H1 (cell line): ENCODE data around the gene ADAMTSL2. TPM values are rescaled to one million over a fixed set of nuclear protein-coding genes. Genes with fewer than 3 reads are reported as not detected.
A peak's percentile ranks its signal among the peaks of the same experiment; 100 is the strongest.

Experiments used
- CTCF ChIA-PET: fragments of 300-600 bp; sonication (Branson Sonifier 250); formaldehyde crosslinking; loops from one replicate; lab custom pipeline; 2021; ENCODE audit not compliant: partially characterized antibody; lab: Charles Lee
- POLR2A ChIA-PET: fragments of 300-600 bp; sonication (Branson Sonifier 250); formaldehyde crosslinking; loops from one replicate; lab custom pipeline; 2021; ENCODE audit warnings: inconsistent platforms; ENCODE audit not compliant: partially characterized antibody; lab: Charles Lee
- DNase-seq, 2 experiments: peaks; one replicate each; pipeline versions ENCODE4 v3.0.0 to v3.0.0-alpha.2; 2010 to 2022; ENCODE audit warnings: low spot score in 2 of 2, low read depth in 1 of 2, mixed read lengths in 1 of 2
- FAIRE-seq: peaks from 2 replicates; lab custom pipeline; 2011; peaks lifted over from hg19 to GRCh38; lab: Jason Lieb, UNC
- H2AFZ ChIP-seq: 2 replicates; pipeline ENCODE4 v1.8.1; 2012; ENCODE audit warnings: low read length, inconsistent platforms
- H2AK5ac ChIP-seq: 2 replicates; pipeline ENCODE4 v1.6.1; 2013; ENCODE audit warnings: low read depth, low read length
- H2BK120ac ChIP-seq: replicated peaks from 2 replicates; pipeline ENCODE3; 2013; ENCODE audit warnings: low read depth, low read length, inconsistent platforms
- H2BK12ac ChIP-seq: 2 replicates; pipeline ENCODE4 v1.6.1; 2013; ENCODE audit warnings: low read depth, low read length
- H2BK15ac ChIP-seq: 2 replicates; pipeline ENCODE4 v1.6.1; 2013; ENCODE audit warnings: low read length
- H2BK20ac ChIP-seq: 2 replicates; pipeline ENCODE4 v1.6.1; 2013; ENCODE audit warnings: low read length
- H2BK5ac ChIP-seq: 2 replicates; pipeline ENCODE4 v1.6.1; 2013; ENCODE audit warnings: low read depth, low read length
- H3K14ac ChIP-seq: 2 replicates; pipeline ENCODE4 v1.6.1; 2013; ENCODE audit warnings: inconsistent platforms; ENCODE audit not compliant: insufficient read length
- H3K18ac ChIP-seq: 2 replicates; pipeline ENCODE4 v1.6.1; 2013; ENCODE audit warnings: low read length; ENCODE audit errors: extremely low read depth
- H3K23ac ChIP-seq: 2 replicates; pipeline ENCODE4 v1.6.1; 2013; ENCODE audit warnings: inconsistent platforms; ENCODE audit not compliant: insufficient read length
- H3K23me2 ChIP-seq: 2 replicates; pipeline ENCODE4 v1.6.1; 2013; ENCODE audit warnings: low read depth, low read length
- H3K27ac ChIP-seq: 2 replicates; pipeline ENCODE4 v1.6.1; 2011; ENCODE audit warnings: low read depth, low read length, inconsistent platforms
- H3K27me3 ChIP-seq, 4 experiments: replicated peaks in 1 of 4; 1 replicate in 1 of 4; 2 replicates in 3 of 4; pipeline versions ENCODE4 v1.6.1 to v1.8.1; 2011 to 2013; ENCODE audit warnings: low read length in 3 of 4, mild to moderate bottlenecking in 3 of 4, inconsistent platforms in 2 of 4, mixed read lengths in 2 of 4, moderate library complexity in 1 of 4; ENCODE audit not compliant: control insufficient read depth in 3 of 4, insufficient read depth in 3 of 4; ENCODE audit errors: extremely low read depth in 1 of 4
- H3K36me3 ChIP-seq, 4 experiments: 2 replicates each; pipeline versions ENCODE4 v1.6.1 to v1.8.1; 2011 to 2013; ENCODE audit warnings: mild to moderate bottlenecking in 4 of 4, low read length in 3 of 4, moderate library complexity in 2 of 4, control low read depth in 1 of 4, inconsistent platforms in 1 of 4; ENCODE audit not compliant: insufficient read depth in 4 of 4, control insufficient read depth in 2 of 4
- H3K4ac ChIP-seq: replicated peaks from 2 replicates; pipeline ENCODE3; 2013; ENCODE audit warnings: low read length, low read depth, mixed read lengths, inconsistent platforms; ENCODE audit not compliant: insufficient read length
- H3K4me1 ChIP-seq, 4 experiments: replicated peaks in 1 of 4; 1 replicate in 1 of 4; 2 replicates in 3 of 4; pipeline versions ENCODE4 v1.6.1 to v1.8.1; 2011 to 2013; ENCODE audit warnings: low read length in 3 of 4, inconsistent platforms in 2 of 4, mixed read lengths in 1 of 4; ENCODE audit not compliant: insufficient read depth in 4 of 4, control insufficient read depth in 3 of 4
- H3K4me2 ChIP-seq, 2 experiments: 2 replicates each; pipeline versions ENCODE4 v1.6.1 to v1.8.1; 2011 to 2013; ENCODE audit warnings: low read depth in 2 of 2, low read length in 2 of 2, control low read depth in 1 of 2, inconsistent platforms in 1 of 2, mild to moderate bottlenecking in 1 of 2; ENCODE audit not compliant: insufficient read depth in 1 of 2
- H3K4me3 ChIP-seq, 4 experiments: fragments of 200-600, 300-600 bp in 1 of 4; sonication (generic), shearing (Covaris generic), sonication (Bioruptor Twin) in 1 of 4; 2 replicates each; pipeline versions ENCODE4 v1.5.1 to v1.8.1; 2011 to 2016; ENCODE audit warnings: low read length in 4 of 4, low read depth in 3 of 4, control low read depth in 2 of 4, inconsistent platforms in 2 of 4, mild to moderate bottlenecking in 2 of 4, mixed read lengths in 1 of 4, moderate library complexity in 1 of 4; ENCODE audit not compliant: insufficient read depth in 2 of 4; ENCODE audit errors: extremely low read depth in 1 of 4
- H3K56ac ChIP-seq: replicated peaks from 2 replicates; pipeline ENCODE3; 2013; ENCODE audit warnings: low read depth, mild to moderate bottlenecking, mixed read lengths, low read length, inconsistent platforms; ENCODE audit not compliant: insufficient read length
- H3K79me1 ChIP-seq: 2 replicates; pipeline ENCODE4 v1.6.1; 2013; ENCODE audit warnings: low read depth, low read length, control low read depth
- H3K79me2 ChIP-seq, 2 experiments: 2 replicates each; pipeline versions ENCODE4 v1.6.1 to v1.8.1; 2012 to 2013; ENCODE audit warnings: low read length in 2 of 2, mild to moderate bottlenecking in 2 of 2, inconsistent platforms in 1 of 2; ENCODE audit not compliant: insufficient read depth in 2 of 2, control insufficient read depth in 1 of 2
- H3K9ac ChIP-seq, 4 experiments: replicated peaks in 1 of 4; 1 replicate in 1 of 4; 2 replicates in 3 of 4; pipeline versions ENCODE4 v1.6.1 to v1.8.1; 2011 to 2013; ENCODE audit warnings: low read depth in 3 of 4, low read length in 3 of 4, control low read depth in 2 of 4, mild to moderate bottlenecking in 2 of 4, moderate library complexity in 2 of 4, inconsistent platforms in 1 of 4; ENCODE audit errors: extremely low read depth in 1 of 4
- H3K9me3 ChIP-seq, 2 experiments: 2 replicates each; pipeline versions ENCODE4 v1.6.1 to v1.8.1; 2012 to 2013; ENCODE audit warnings: mild to moderate bottlenecking in 2 of 2, moderate library complexity in 2 of 2, control low read depth in 1 of 2, inconsistent platforms in 1 of 2, low read depth in 1 of 2, low read length in 1 of 2, mixed read lengths in 1 of 2; ENCODE audit not compliant: insufficient read depth in 2 of 2
- H4K20me1 ChIP-seq, 2 experiments: replicated peaks in 1 of 2; 2 replicates each; pipeline versions ENCODE3 to v1.8.1; 2011 to 2013; ENCODE audit warnings: inconsistent platforms in 2 of 2, low read length in 2 of 2, mild to moderate bottlenecking in 1 of 2; ENCODE audit not compliant: insufficient read depth in 2 of 2, control insufficient read depth in 1 of 2
- H4K5ac ChIP-seq: 2 replicates; pipeline ENCODE4 v1.6.1; 2013; ENCODE audit warnings: low read length, low read depth, mixed read lengths, inconsistent platforms; ENCODE audit not compliant: insufficient read length
- H4K8ac ChIP-seq: 2 replicates; pipeline ENCODE4 v1.8.0; 2013; ENCODE audit warnings: mild to moderate bottlenecking, moderate library complexity, low read length, inconsistent platforms; ENCODE audit not compliant: insufficient read depth; ENCODE audit errors: extremely low read depth
- H4K91ac ChIP-seq: replicated peaks from 2 replicates; pipeline ENCODE3; 2013; ENCODE audit warnings: low read length, mixed read lengths, inconsistent platforms; ENCODE audit not compliant: insufficient read length
- ATF2 ChIP-seq: IDR thresholded peaks from 2 replicates; pipeline ENCODE4 v1.6.1; 2012; ENCODE audit warnings: low read length, inconsistent platforms
- CTBP2 ChIP-seq: IDR thresholded peaks from 2 replicates; pipeline ENCODE4 v1.7.0; 2011; ENCODE audit warnings: borderline replicate concordance, mild to moderate bottlenecking, moderate library complexity, mixed read lengths, low read length; ENCODE audit not compliant: insufficient read depth, insufficient read length
- GTF2F1 ChIP-seq: IDR thresholded peaks from 2 replicates; pipeline ENCODE4 v1.6.1; 2012; ENCODE audit warnings: low read depth, low read length, improper control_type of control experiment, borderline replicate concordance
- KDM1A ChIP-seq: fragments of 200-600, 300-600 bp; sonication (generic); IDR thresholded peaks from 2 replicates; pipeline ENCODE4 v1.7.1; 2016; ENCODE audit warnings: mild to moderate bottlenecking, low read length, borderline replicate concordance
- POU5F1 ChIP-seq: IDR thresholded peaks from 2 replicates; pipeline ENCODE4 v1.6.1; 2011; ENCODE audit warnings: low read depth, mild to moderate bottlenecking, low read length, moderate library complexity
- SIX5 ChIP-seq: IDR thresholded peaks from 2 replicates; pipeline ENCODE4 v1.6.1; 2011; ENCODE audit warnings: mild to moderate bottlenecking, low read depth, low read length
- SRF ChIP-seq: IDR thresholded peaks from 2 replicates; pipeline ENCODE4 v1.6.1; 2011; ENCODE audit warnings: mild to moderate bottlenecking, low read depth, low read length, moderate library complexity
- TAF1 ChIP-seq: IDR thresholded peaks from 2 replicates; pipeline ENCODE4 v1.6.1; 2011; ENCODE audit warnings: mild to moderate bottlenecking, low read depth, low read length
- TCF12 ChIP-seq: IDR thresholded peaks from 2 replicates; pipeline ENCODE4 v1.6.1; 2011; ENCODE audit warnings: low read depth, mild to moderate bottlenecking, low read length
- TEAD4 ChIP-seq: IDR thresholded peaks from 2 replicates; pipeline ENCODE4 v1.6.1; 2012; ENCODE audit warnings: low read depth, low read length, inconsistent platforms, mixed read lengths
- YY1 ChIP-seq: IDR thresholded peaks from 2 replicates; pipeline ENCODE4 v1.6.1; 2011; ENCODE audit warnings: low read depth, mild to moderate bottlenecking, low read length
- ZNF274 ChIP-seq: IDR thresholded peaks from 2 replicates; pipeline ENCODE4 v1.7.0; 2012; ENCODE audit warnings: low read length, borderline replicate concordance; ENCODE audit errors: extremely low read depth
- WGBS, 2 experiments: shearing (Covaris generic) in 1 of 2; methylation state at CpG; one replicate each; pipeline versions ENCODE4 v1.1.6 to v1.1.7; 2013 to 2015; ENCODE audit warnings: low lambda C conversion rate in 2 of 2, mixed read lengths in 2 of 2, inconsistent platforms in 1 of 2, low coverage in 1 of 2, missing lambda C conversion rate in 1 of 2; ENCODE audit not compliant: insufficient replicate concordance in 2 of 2, insufficient coverage in 1 of 2, insufficient read length in 1 of 2; ENCODE audit errors: extremely low coverage in 1 of 2, missing lambda C conversion rate in 1 of 2; 5-methylcytosine and 5-hydroxymethylcytosine counted together
- polyA plus RNA-seq, 7 experiments: library from polyadenylated mRNA; depleted of rRNA in 3 of 7; stranded (reverse) in 5 of 7; unstranded in 2 of 7; fragments of >200 nt in 5 of 7; fragments of 200-250 nt in 2 of 7; gene quantifications; 1 replicate in 5 of 7; 2 replicates in 1 of 7; 4 replicates in 1 of 7; pipeline versions ENCODE4 v1.2.1 to v1.2.3, GENCODE V29; 2011 to 2013; ENCODE audit warnings: missing spikeins in 2 of 7, mixed read lengths in 2 of 7
- total RNA-seq: library from RNA; stranded (reverse); fragmentation: NEBNext Ultra II Directional; extraction: Animal tissue kit (Norgen Biotek cat#: 25700); gene quantifications from 2 replicates; pipeline ENCODE4 v1.2.1, GENCODE V29; 2021

Gene ADAMTSL2
- total and polyA plus RNA-seq, 2 of the 8 experiments (the other 6 are each of a cell fraction or from before 2014, with no cell fraction given): 0.74 to 0.76 TPM

GRCh38 chr9:133562611-133563290, 28.2 kb downstream of the ADAMTSL2 start:
- no peaks in the 10 kb centered on the region for H4K20me1 ChIP-seq
- H2AK5ac ChIP-seq: no peak overlapping the region
- no peak for FAIRE-seq
- H3K79me1 ChIP-seq: no peaks in the 10 kb centered on the region; the same call in 1 of the 2 replicates
- no peak for DNase-seq
- no peak overlapping the region for H3K56ac ChIP-seq
- no peak overlapping the region for H2BK12ac ChIP-seq
- no peaks in the 10 kb centered on the region for H3K79me2 ChIP-seq
- ChIA-PET POLR2A (no interaction called here), CTCF (no interaction called here)
- no peak overlapping the region for H2BK120ac ChIP-seq
- 95% methylated on average over 5 of the region's 54 CpGs; no CpG with 5 or more reads in 1 of the 2 experiments for whole genome bisulfite sequencing, 2 experiments
- H4K8ac ChIP-seq: no peak overlapping the region
- H3K27ac ChIP-seq: no peak overlapping the region
- no peaks in the 10 kb centered on the region for H3K36me3 ChIP-seq
- H3K9me3 ChIP-seq: no peaks in the 10 kb centered on the region
- no peak overlapping the region for H3K23ac ChIP-seq
- H2BK15ac ChIP-seq: no peak overlapping the region
- H3K4me3 ChIP-seq: no peak overlapping the region
- H3K4ac ChIP-seq: no peak overlapping the region
- no peak overlapping the region for H3K18ac ChIP-seq
- H2AFZ ChIP-seq: no peak overlapping the region
- H3K23me2 ChIP-seq: no peaks in the 10 kb centered on the region
- H3K4me1 ChIP-seq: peaks cover 9 to 19% (median 11%) of the 10 kb centered on the region in 4 experiments; a peak in 6 of 7 replicates
- H2BK20ac ChIP-seq: 0 out of 2 replicates have a peak overlapping the region, but pooled peaks have one; percentile 9
- H2BK5ac ChIP-seq: no peak overlapping the region
- H3K14ac ChIP-seq: no peak overlapping the region
- H4K91ac ChIP-seq: no peak overlapping the region
- no peaks in the 10 kb centered on the region; a peak in 1 of 7 replicates for H3K27me3 ChIP-seq
- no peak overlapping the region for H3K9ac ChIP-seq
- no peak overlapping the region for H3K4me2 ChIP-seq
- H4K5ac ChIP-seq: no peak overlapping the region
- TF ChIP-seq TEAD4: no peak
- TF ChIP-seq CTBP2: no peak
- no peak for TF ChIP-seq KDM1A
- no peak for TF ChIP-seq ATF2
- TF ChIP-seq SIX5: no peak
- no peak for TF ChIP-seq POU5F1
- no peak for TF ChIP-seq SRF
- no peak for TF ChIP-seq YY1
- TF ChIP-seq ZNF274: no peak
- no peak for TF ChIP-seq TCF12
- TF ChIP-seq TAF1: no peak
- no peak for TF ChIP-seq GTF2F1
